T-helper 1 cell treated with Interleukin-12 subunit alpha and Interleukin-12 subunit beta and Interleukin-4 antibody, amounts not matched to agents 30 μg/mL and 1 μg/mL, for 36 hours (primary cell): Measurements from ENCODE around the gene TEKT3.

ENCODE experiments used
- H3K27ac Mint-ChIP-seq: one replicate; pipeline ENCODE4 v1.8.0; 2021; ENCODE audit warnings: mild to moderate bottlenecking, mixed read lengths
- H3K27me3 Mint-ChIP-seq: one replicate; pipeline ENCODE4 v1.8.0; 2021; ENCODE audit warnings: low read depth, mixed read lengths
- H3K36me3 Mint-ChIP-seq: one replicate; pipeline ENCODE4 v1.8.0; 2021; ENCODE audit warnings: low read depth, mixed read lengths
- H3K4me1 Mint-ChIP-seq: one replicate; pipeline ENCODE4 v1.8.0; 2021; ENCODE audit warnings: low read depth, mixed read lengths
- H3K4me3 Mint-ChIP-seq: one replicate; pipeline ENCODE4 v1.8.0; 2021; ENCODE audit warnings: mild to moderate bottlenecking, moderate library complexity, mixed read lengths
- H3K9me3 Mint-ChIP-seq: one replicate; pipeline ENCODE4 v1.8.0; 2021; ENCODE audit warnings: mixed read lengths

TEKT3 gene

GRCh38 chr17:15364615-15365014 lies 23.2 kb upstream of the TEKT3 start:
- H3K36me3 Mint-ChIP-seq, result no peaks in the 10 kb centered on the region
- no peak overlapping the region for H3K27ac Mint-ChIP-seq
- no peaks in the 10 kb centered on the region for H3K9me3 Mint-ChIP-seq
- no peaks in the 10 kb centered on the region for H3K27me3 Mint-ChIP-seq
- H3K4me1 Mint-ChIP-seq, result no peaks in the 10 kb centered on the region
- no peak overlapping the region for H3K4me3 Mint-ChIP-seq

- H3K36me3 Mint-ChIP-seq, result no peaks in the 10 kb centered on the region
- H3K9me3 Mint-ChIP-seq, result no peaks in the 10 kb centered on the region
- no peaks in the 10 kb centered on the region for H3K4me1 Mint-ChIP-seq
- H3K4me3 Mint-ChIP-seq, result no peak overlapping the region
- H3K27ac Mint-ChIP-seq, result no peak overlapping the region
- no peaks in the 10 kb centered on the region for H3K27me3 Mint-ChIP-seq
These were observed 22.3 kb upstream of the TEKT3 start for GRCh38 chr17:15363702-15364101.

GRCh38 chr17:15361592-15361991 lies 20.2 kb upstream of the TEKT3 start:
- H3K27me3 Mint-ChIP-seq, result peaks cover 3% of the 10 kb centered on the region
- H3K9me3 Mint-ChIP-seq, result no peaks in the 10 kb centered on the region
- H3K36me3 Mint-ChIP-seq, result no peaks in the 10 kb centered on the region
- no peaks in the 10 kb centered on the region for H3K4me1 Mint-ChIP-seq
- no peak overlapping the region for H3K4me3 Mint-ChIP-seq
- H3K27ac Mint-ChIP-seq, result no peak overlapping the region

- H3K4me1 Mint-ChIP-seq, result no peaks in the 10 kb centered on the region
- H3K27me3 Mint-ChIP-seq, result peaks cover 4% of the 10 kb centered on the region
- no peaks in the 10 kb centered on the region for H3K9me3 Mint-ChIP-seq
- H3K27ac Mint-ChIP-seq, result no peak overlapping the region
- H3K4me3 Mint-ChIP-seq, result no peak overlapping the region
- no peaks in the 10 kb centered on the region for H3K36me3 Mint-ChIP-seq
These were observed 19.8 kb upstream of the TEKT3 start for GRCh38 chr17:15361151-15361550.

- H3K27me3 Mint-ChIP-seq, result peaks cover 4% of the 10 kb centered on the region
These were observed 12.9 kb upstream of the TEKT3 start for GRCh38 chr17:15354256-15354655.

GRCh38 chr17:15351925-15352324 lies 10.5 kb upstream of the TEKT3 start:
- no peaks in the 10 kb centered on the region for H3K9me3 Mint-ChIP-seq
- no peaks in the 10 kb centered on the region for H3K4me1 Mint-ChIP-seq
- H3K36me3 Mint-ChIP-seq, result no peaks in the 10 kb centered on the region
- no peak overlapping the region for H3K27ac Mint-ChIP-seq
- no peak overlapping the region for H3K4me3 Mint-ChIP-seq
- peaks cover 12% of the 10 kb centered on the region for H3K27me3 Mint-ChIP-seq

More at GRCh38 chr17:15354256-15354655, 12.9 kb upstream of the TEKT3 start:
- no peaks in the 10 kb centered on the region for H3K9me3 Mint-ChIP-seq
- H3K4me3 Mint-ChIP-seq, result no peak overlapping the region
- H3K4me1 Mint-ChIP-seq, result no peaks in the 10 kb centered on the region
- H3K36me3 Mint-ChIP-seq, result no peaks in the 10 kb centered on the region
- no peak overlapping the region for H3K27ac Mint-ChIP-seq

GRCh38 chr17:15351478-15351840 lies 10.1 kb upstream of the TEKT3 start:
- H3K27me3 Mint-ChIP-seq, result peaks cover 9% of the 10 kb centered on the region
- H3K27ac Mint-ChIP-seq, result no peak overlapping the region

GRCh38 chr17:15350777-15351477 lies 9.5 kb upstream of the TEKT3 start:
- Mint-ChIP-seq H3K27me3 (peaks cover 9% of the 10 kb centered on the region), H3K4me3 (no peak overlapping the region), H3K27ac (no peak overlapping the region), H3K9me3 (no peaks in the 10 kb centered on the region), H3K4me1 (no peaks in the 10 kb centered on the region), H3K36me3 (no peaks in the 10 kb centered on the region)

More at GRCh38 chr17:15351478-15351840, 10.1 kb upstream of the TEKT3 start:
- Mint-ChIP-seq H3K4me1 (no peaks in the 10 kb centered on the region), H3K9me3 (no peaks in the 10 kb centered on the region), H3K4me3 (no peak overlapping the region), H3K36me3 (no peaks in the 10 kb centered on the region)

DNA sequence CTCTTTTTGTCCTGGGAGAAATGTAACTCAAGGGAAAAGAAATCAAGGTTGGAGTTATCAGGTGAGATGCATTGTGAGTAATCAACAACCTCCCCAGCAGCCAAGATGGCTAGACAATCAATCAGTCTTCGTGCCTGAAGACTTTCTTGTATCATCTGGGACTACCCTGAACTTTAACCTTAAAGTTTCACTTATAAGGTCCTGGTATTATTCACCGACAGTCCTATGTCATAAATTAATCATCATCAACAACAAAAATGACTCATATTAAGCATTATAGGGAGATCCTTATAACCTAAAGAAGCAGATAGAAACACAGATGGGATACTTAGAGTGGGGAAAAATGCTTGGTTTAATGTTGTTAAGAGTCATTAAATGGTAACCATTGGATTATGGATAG lies 7.7 kb upstream of the TEKT3 start:
- H3K27ac Mint-ChIP-seq, result no peak overlapping the region
- H3K36me3 Mint-ChIP-seq, result no peaks in the 10 kb centered on the region
- H3K4me1 Mint-ChIP-seq, result no peaks in the 10 kb centered on the region
- no peaks in the 10 kb centered on the region for H3K9me3 Mint-ChIP-seq
- H3K4me3 Mint-ChIP-seq, result no peak overlapping the region
- H3K27me3 Mint-ChIP-seq, result peaks cover 17% of the 10 kb centered on the region

DNA sequence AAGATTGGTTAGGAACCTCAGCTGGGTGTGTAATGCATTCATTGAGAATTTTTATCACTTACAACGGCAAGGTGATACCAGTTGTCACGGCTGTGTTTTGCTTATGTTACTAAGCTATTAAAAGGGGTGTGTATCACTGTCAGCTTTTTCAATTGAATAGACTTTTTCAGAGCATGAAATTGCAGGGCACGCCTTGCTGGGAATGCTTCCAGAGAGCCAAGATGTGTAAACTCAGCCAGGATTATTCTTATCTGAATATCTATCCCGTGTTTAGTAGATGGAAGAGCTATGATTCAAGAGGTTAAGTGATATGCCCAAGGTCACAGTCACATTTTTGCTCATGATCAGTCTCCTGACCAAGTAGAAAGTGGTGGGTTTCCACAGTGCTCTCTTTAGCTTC lies 6.6 kb upstream of the TEKT3 start:
- peaks cover 28% of the 10 kb centered on the region for H3K27me3 Mint-ChIP-seq
- no peak overlapping the region for H3K27ac Mint-ChIP-seq
- no peaks in the 10 kb centered on the region for H3K9me3 Mint-ChIP-seq
- no peak overlapping the region for H3K4me3 Mint-ChIP-seq
- H3K36me3 Mint-ChIP-seq, result no peaks in the 10 kb centered on the region
- no peaks in the 10 kb centered on the region for H3K4me1 Mint-ChIP-seq

- Mint-ChIP-seq H3K27ac (no peak overlapping the region), H3K27me3 (peaks cover 46% of the 10 kb centered on the region), H3K4me3 (no peak overlapping the region), H3K9me3 (no peaks in the 10 kb centered on the region), H3K36me3 (no peaks in the 10 kb centered on the region), H3K4me1 (peaks cover 1% of the 10 kb centered on the region)
These were observed 4.7 kb upstream of the TEKT3 start for GRCh38 chr17:15346066-15346595.

GRCh38 chr17:15343749-15344148 lies 2.4 kb upstream of the TEKT3 start:
- H3K27me3 Mint-ChIP-seq, result peaks cover 68% of the 10 kb centered on the region
- H3K27ac Mint-ChIP-seq, result no peak overlapping the region
- no peaks in the 10 kb centered on the region for H3K9me3 Mint-ChIP-seq
- H3K36me3 Mint-ChIP-seq, result no peaks in the 10 kb centered on the region
- no peak overlapping the region for H3K4me3 Mint-ChIP-seq
- H3K4me1 Mint-ChIP-seq, result peaks cover 5% of the 10 kb centered on the region

DNA sequence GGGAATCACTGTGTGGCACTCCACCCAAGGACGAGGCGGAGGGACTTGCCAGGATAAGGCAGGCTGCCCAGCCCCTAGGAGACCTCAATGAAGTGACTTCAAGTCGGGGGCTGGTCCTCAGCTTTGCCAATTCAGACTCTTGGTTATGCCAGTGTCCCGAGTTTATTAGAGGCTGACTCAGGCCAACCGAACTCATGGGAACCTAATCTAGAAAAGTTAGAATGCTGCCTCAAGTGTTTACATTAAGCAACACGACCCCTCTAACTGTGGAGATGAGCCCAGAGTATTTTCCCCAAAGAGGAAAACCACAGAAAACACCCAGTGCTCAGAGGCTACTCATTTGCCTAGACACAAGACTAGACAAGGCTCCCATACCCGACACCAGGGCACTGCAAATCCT lies 1.1 kb upstream of the TEKT3 start:
- Mint-ChIP-seq H3K4me1 (peaks cover 5% of the 10 kb centered on the region), H3K9me3 (peaks cover 3% of the 10 kb centered on the region), H3K36me3 (no peaks in the 10 kb centered on the region), H3K27ac (no peak overlapping the region), H3K4me3 (no peak overlapping the region), H3K27me3 (peaks cover 60% of the 10 kb centered on the region)

DNA sequence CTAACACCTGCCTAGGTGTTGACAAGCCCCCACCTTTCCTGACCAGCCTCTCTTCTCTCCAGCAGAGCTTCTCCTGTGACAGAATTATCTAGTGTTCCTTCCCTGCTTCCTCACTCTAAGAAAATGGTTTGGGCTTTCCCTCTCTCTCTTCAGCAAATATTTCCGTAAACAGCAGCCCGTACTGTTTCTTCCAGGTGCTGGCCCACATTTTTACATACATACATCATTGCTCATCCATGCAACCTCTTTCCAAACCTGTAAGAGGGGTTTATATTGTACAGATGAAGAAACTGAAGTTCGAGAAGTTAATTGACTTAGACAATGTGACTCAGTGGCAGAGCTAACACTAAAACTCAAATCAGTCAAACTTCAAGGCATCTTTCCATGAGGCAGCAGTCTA lies 569 bp upstream of the TEKT3 start:
- Mint-ChIP-seq H3K36me3 (no peaks in the 10 kb centered on the region), H3K4me1 (peaks cover 5% of the 10 kb centered on the region), H3K27me3 (peaks cover 60% of the 10 kb centered on the region), H3K27ac (no peak overlapping the region), H3K4me3 (no peak overlapping the region), H3K9me3 (peaks cover 3% of the 10 kb centered on the region)

DNA sequence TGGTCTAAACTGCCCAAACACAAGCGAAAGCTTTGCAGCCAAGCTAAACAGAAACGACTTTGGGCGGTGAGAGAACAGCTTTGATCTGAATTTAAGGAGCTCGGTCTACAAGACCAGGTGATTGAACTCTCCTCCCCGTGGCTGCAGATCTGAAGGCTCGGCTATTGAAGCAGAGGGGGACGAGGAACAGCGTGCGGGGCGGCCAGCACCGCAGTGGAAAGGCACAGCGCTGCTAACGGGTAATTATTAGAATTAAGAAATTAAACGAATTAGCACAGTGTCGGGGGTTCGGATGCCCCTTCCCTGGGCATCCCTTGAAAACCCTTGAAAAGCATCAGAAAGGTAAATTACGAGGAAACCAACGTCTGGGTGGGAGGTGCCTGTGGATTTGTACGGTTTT lies 431 bp downstream of the TEKT3 start:
- peaks cover 60% of the 10 kb centered on the region for H3K27me3 Mint-ChIP-seq
- no peaks in the 10 kb centered on the region for H3K36me3 Mint-ChIP-seq
- H3K9me3 Mint-ChIP-seq, result peaks cover 3% of the 10 kb centered on the region
- H3K4me3 Mint-ChIP-seq, result peak overlapping the region; percentile 6
- H3K4me1 Mint-ChIP-seq, result peaks cover 5% of the 10 kb centered on the region
- no peak overlapping the region for H3K27ac Mint-ChIP-seq
